ENCODE results near the gene SLC7A8.

GRCh38 chr14:23128969-23129758 lies 54.3 kb downstream of the SLC7A8 start:
- TF ChIP-seq, protein P1, sequence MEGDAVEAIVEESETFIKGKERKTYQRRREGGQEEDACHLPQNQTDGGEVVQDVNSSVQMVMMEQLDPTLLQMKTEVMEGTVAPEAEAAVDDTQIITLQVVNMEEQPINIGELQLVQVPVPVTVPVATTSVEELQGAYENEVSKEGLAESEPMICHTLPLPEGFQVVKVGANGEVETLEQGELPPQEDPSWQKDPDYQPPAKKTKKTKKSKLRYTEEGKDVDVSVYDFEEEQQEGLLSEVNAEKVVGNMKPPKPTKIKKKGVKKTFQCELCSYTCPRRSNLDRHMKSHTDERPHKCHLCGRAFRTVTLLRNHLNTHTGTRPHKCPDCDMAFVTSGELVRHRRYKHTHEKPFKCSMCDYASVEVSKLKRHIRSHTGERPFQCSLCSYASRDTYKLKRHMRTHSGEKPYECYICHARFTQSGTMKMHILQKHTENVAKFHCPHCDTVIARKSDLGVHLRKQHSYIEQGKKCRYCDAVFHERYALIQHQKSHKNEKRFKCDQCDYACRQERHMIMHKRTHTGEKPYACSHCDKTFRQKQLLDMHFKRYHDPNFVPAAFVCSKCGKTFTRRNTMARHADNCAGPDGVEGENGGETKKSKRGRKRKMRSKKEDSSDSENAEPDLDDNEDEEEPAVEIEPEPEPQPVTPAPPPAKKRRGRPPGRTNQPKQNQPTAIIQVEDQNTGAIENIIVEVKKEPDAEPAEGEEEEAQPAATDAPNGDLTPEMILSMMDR (IDR thresholded peaks at IDR 0.05), result no peak
- no peak for TF ChIP-seq POLR2A (IDR thresholded peaks at IDR 0.05)

Measured in heart left ventricle (tissue), 13 donors.